Measurements from ENCODE around the gene YWHAG. TPM values are rescaled to one million over a fixed set of nuclear protein-coding genes. Genes with fewer than 3 reads are reported as not detected.

YWHAG gene
- total and polyA plus RNA-seq, 9 of the 15 experiments (the other 6 are each of a cell fraction or from before 2014, with no cell fraction given): 30.4 to 246 (median 94.5) TPM

DNA sequence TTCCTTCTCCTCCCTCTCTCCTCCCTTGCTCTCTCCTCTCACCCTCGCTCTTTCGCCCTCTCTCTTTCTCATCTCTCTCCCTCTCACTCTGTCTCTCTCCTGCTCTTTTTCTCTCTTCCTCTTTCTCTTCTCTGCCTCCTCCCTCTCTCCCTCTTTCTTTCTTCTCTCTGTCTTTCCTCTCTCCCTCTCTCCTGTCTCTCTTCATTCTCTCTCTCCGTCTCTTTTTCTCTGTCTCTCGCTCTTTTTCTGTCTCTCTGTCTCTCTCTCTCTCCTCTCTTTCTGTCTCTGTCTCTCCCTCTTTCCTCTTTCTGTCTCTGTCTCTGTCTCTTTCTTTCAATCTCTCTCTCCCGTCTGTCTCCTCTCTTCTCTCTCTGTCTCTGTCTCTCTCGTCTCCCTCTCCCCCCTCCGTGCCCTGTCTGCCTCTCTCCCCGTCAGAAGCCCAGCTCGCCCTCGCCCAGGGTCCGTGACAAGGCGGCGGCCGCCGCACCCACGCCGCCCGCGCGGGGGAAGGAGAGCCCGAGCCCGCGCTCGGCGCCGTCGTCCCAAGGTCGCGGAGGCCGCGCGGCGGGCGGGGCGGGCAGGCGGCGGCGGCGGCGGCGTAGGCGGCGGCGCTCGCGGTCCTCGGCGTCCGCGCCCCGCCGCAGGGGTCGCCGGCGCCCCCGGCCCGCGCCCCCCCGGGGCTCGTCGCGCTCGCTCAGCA, 77.6 kb downstream of the YWHAG start (continued):
- TF ChIP-seq JUND (IDR thresholded peaks at IDR 0.05; ENCODE audit: borderline replicate concordance, low read depth, low read length) (no peak), JUND (tag; IDR thresholded peaks at IDR 0.05; ENCODE audit: borderline replicate concordance, low read depth, low read length) (no peak), SNIP1 (IDR thresholded peaks at IDR 0.05; ENCODE audit: low read depth) (no peak), ZNF584 (CRISPR knock-in tag; IDR thresholded peaks at IDR 0.05; ENCODE audit: low read depth) (no peak), TARDBP (IDR thresholded peaks at IDR 0.05) (no peak), LARP7 (IDR thresholded peaks at IDR 0.05) (peak; percentile 92; the same call in 1 of the 2 replicates), MAFK (IDR thresholded peaks at IDR 0.05; ENCODE audit: low read length) (no peak), PTBP1 (IDR thresholded peaks at IDR 0.05; ENCODE audit: low read depth, low read length) (no peak), CBX5 (IDR thresholded peaks at IDR 0.05; ENCODE audit: borderline replicate concordance, low read depth) (no peak), BCLAF1 (IDR thresholded peaks at IDR 0.05; ENCODE audit: borderline replicate concordance in 1 of 2, control insufficient read depth in 1 of 2, low read depth in 2 of 2, low read length in 1 of 2) (no peak), ZNF239 (CRISPR knock-in tag; IDR thresholded peaks at IDR 0.05) (no peak), KLF6 (CRISPR knock-in tag; IDR thresholded peaks at IDR 0.05; ENCODE audit: borderline replicate concordance) (no peak), HNRNPLL (IDR thresholded peaks at IDR 0.05; ENCODE audit: low read depth, low read length, poor library complexity, severe bottlenecking) (no peak), DDX20 (tag; IDR thresholded peaks at IDR 0.05; ENCODE audit: low read depth) (no peak), ETV5 (CRISPR knock-in tag; IDR thresholded peaks at IDR 0.05; ENCODE audit: low read depth) (no peak), IRF9 (tag; IDR thresholded peaks at IDR 0.05) (no peak), ZNF561 (CRISPR knock-in tag; conservative IDR thresholded peaks at IDR 0.05) (no peak), SMAD4 (CRISPR knock-in tag; conservative IDR thresholded peaks at IDR 0.05) (no peak), NONO (IDR thresholded peaks at IDR 0.05; ENCODE audit: low read depth in 2 of 2, low read length in 1 of 2) (no peak)
- TF ChIP-seq, protein P1, sequence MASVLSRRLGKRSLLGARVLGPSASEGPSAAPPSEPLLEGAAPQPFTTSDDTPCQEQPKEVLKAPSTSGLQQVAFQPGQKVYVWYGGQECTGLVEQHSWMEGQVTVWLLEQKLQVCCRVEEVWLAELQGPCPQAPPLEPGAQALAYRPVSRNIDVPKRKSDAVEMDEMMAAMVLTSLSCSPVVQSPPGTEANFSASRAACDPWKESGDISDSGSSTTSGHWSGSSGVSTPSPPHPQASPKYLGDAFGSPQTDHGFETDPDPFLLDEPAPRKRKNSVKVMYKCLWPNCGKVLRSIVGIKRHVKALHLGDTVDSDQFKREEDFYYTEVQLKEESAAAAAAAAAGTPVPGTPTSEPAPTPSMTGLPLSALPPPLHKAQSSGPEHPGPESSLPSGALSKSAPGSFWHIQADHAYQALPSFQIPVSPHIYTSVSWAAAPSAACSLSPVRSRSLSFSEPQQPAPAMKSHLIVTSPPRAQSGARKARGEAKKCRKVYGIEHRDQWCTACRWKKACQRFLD (CRISPR knock-in tag; IDR thresholded peaks at IDR 0.05): no peak
- TF ChIP-seq, protein P2, sequence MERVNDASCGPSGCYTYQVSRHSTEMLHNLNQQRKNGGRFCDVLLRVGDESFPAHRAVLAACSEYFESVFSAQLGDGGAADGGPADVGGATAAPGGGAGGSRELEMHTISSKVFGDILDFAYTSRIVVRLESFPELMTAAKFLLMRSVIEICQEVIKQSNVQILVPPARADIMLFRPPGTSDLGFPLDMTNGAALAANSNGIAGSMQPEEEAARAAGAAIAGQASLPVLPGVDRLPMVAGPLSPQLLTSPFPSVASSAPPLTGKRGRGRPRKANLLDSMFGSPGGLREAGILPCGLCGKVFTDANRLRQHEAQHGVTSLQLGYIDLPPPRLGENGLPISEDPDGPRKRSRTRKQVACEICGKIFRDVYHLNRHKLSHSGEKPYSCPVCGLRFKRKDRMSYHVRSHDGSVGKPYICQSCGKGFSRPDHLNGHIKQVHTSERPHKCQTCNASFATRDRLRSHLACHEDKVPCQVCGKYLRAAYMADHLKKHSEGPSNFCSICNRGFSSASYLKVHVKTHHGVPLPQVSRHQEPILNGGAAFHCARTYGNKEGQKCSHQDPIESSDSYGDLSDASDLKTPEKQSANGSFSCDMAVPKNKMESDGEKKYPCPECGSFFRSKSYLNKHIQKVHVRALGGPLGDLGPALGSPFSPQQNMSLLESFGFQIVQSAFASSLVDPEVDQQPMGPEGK (CRISPR knock-in tag; IDR thresholded peaks at IDR 0.05; ENCODE audit: borderline replicate concordance): no peak
